H1 (cell line): Measurements from ENCODE around the gene UQCR10. TPM values are rescaled to one million over a fixed set of nuclear protein-coding genes. Genes with fewer than 3 reads are reported as not detected.

Source experiments
- CTCF ChIA-PET: fragments of 300-600 bp; sonication (Branson Sonifier 250); formaldehyde crosslinking; loops from one replicate; lab custom pipeline; 2021; ENCODE audit not compliant: partially characterized antibody; lab: Charles Lee
- POLR2A ChIA-PET: fragments of 300-600 bp; sonication (Branson Sonifier 250); formaldehyde crosslinking; loops from one replicate; lab custom pipeline; 2021; ENCODE audit warnings: inconsistent platforms; ENCODE audit not compliant: partially characterized antibody; lab: Charles Lee
- DNase-seq, 2 experiments: peaks; one replicate each; pipeline versions ENCODE4 v3.0.0 to v3.0.0-alpha.2; 2010 to 2022; ENCODE audit warnings: low spot score in 2 of 2, low read depth in 1 of 2, mixed read lengths in 1 of 2
- FAIRE-seq: peaks from 2 replicates; lab custom pipeline; 2011; peaks lifted over from hg19 to GRCh38; lab: Jason Lieb, UNC
- H2AFZ ChIP-seq: 2 replicates; pipeline ENCODE4 v1.8.1; 2012; ENCODE audit warnings: low read length, inconsistent platforms
- H2AK5ac ChIP-seq: 2 replicates; pipeline ENCODE4 v1.6.1; 2013; ENCODE audit warnings: low read depth, low read length
- H2BK120ac ChIP-seq: replicated peaks from 2 replicates; pipeline ENCODE3; 2013; ENCODE audit warnings: low read depth, low read length, inconsistent platforms
- H2BK12ac ChIP-seq: 2 replicates; pipeline ENCODE4 v1.6.1; 2013; ENCODE audit warnings: low read depth, low read length
- H2BK15ac ChIP-seq: 2 replicates; pipeline ENCODE4 v1.6.1; 2013; ENCODE audit warnings: low read length
- H2BK20ac ChIP-seq: 2 replicates; pipeline ENCODE4 v1.6.1; 2013; ENCODE audit warnings: low read length
- H2BK5ac ChIP-seq: 2 replicates; pipeline ENCODE4 v1.6.1; 2013; ENCODE audit warnings: low read depth, low read length
- H3K14ac ChIP-seq: 2 replicates; pipeline ENCODE4 v1.6.1; 2013; ENCODE audit warnings: inconsistent platforms; ENCODE audit not compliant: insufficient read length
- H3K18ac ChIP-seq: 2 replicates; pipeline ENCODE4 v1.6.1; 2013; ENCODE audit warnings: low read length; ENCODE audit errors: extremely low read depth
- H3K23ac ChIP-seq: 2 replicates; pipeline ENCODE4 v1.6.1; 2013; ENCODE audit warnings: inconsistent platforms; ENCODE audit not compliant: insufficient read length
- H3K23me2 ChIP-seq: 2 replicates; pipeline ENCODE4 v1.6.1; 2013; ENCODE audit warnings: low read depth, low read length
- H3K27ac ChIP-seq: 2 replicates; pipeline ENCODE4 v1.6.1; 2011; ENCODE audit warnings: low read depth, low read length, inconsistent platforms
- H3K27me3 ChIP-seq, 4 experiments: replicated peaks in 1 of 4; 1 replicate in 1 of 4; 2 replicates in 3 of 4; pipeline versions ENCODE4 v1.6.1 to v1.8.1; 2011 to 2013; ENCODE audit warnings: low read length in 3 of 4, mild to moderate bottlenecking in 3 of 4, inconsistent platforms in 2 of 4, mixed read lengths in 2 of 4, moderate library complexity in 1 of 4; ENCODE audit not compliant: control insufficient read depth in 3 of 4, insufficient read depth in 3 of 4; ENCODE audit errors: extremely low read depth in 1 of 4
- H3K36me3 ChIP-seq, 4 experiments: 2 replicates each; pipeline versions ENCODE4 v1.6.1 to v1.8.1; 2011 to 2013; ENCODE audit warnings: mild to moderate bottlenecking in 4 of 4, low read length in 3 of 4, moderate library complexity in 2 of 4, control low read depth in 1 of 4, inconsistent platforms in 1 of 4; ENCODE audit not compliant: insufficient read depth in 4 of 4, control insufficient read depth in 2 of 4
- H3K4ac ChIP-seq: replicated peaks from 2 replicates; pipeline ENCODE3; 2013; ENCODE audit warnings: low read length, low read depth, mixed read lengths, inconsistent platforms; ENCODE audit not compliant: insufficient read length
- H3K4me1 ChIP-seq, 4 experiments: replicated peaks in 1 of 4; 1 replicate in 1 of 4; 2 replicates in 3 of 4; pipeline versions ENCODE4 v1.6.1 to v1.8.1; 2011 to 2013; ENCODE audit warnings: low read length in 3 of 4, inconsistent platforms in 2 of 4, mixed read lengths in 1 of 4; ENCODE audit not compliant: insufficient read depth in 4 of 4, control insufficient read depth in 3 of 4
- H3K4me2 ChIP-seq, 2 experiments: 2 replicates each; pipeline versions ENCODE4 v1.6.1 to v1.8.1; 2011 to 2013; ENCODE audit warnings: low read depth in 2 of 2, low read length in 2 of 2, control low read depth in 1 of 2, inconsistent platforms in 1 of 2, mild to moderate bottlenecking in 1 of 2; ENCODE audit not compliant: insufficient read depth in 1 of 2
- H3K4me3 ChIP-seq, 4 experiments: fragments of 200-600, 300-600 bp in 1 of 4; sonication (generic), shearing (Covaris generic), sonication (Bioruptor Twin) in 1 of 4; 2 replicates each; pipeline versions ENCODE4 v1.5.1 to v1.8.1; 2011 to 2016; ENCODE audit warnings: low read length in 4 of 4, low read depth in 3 of 4, control low read depth in 2 of 4, inconsistent platforms in 2 of 4, mild to moderate bottlenecking in 2 of 4, mixed read lengths in 1 of 4, moderate library complexity in 1 of 4; ENCODE audit not compliant: insufficient read depth in 2 of 4; ENCODE audit errors: extremely low read depth in 1 of 4
- H3K56ac ChIP-seq: replicated peaks from 2 replicates; pipeline ENCODE3; 2013; ENCODE audit warnings: low read depth, mild to moderate bottlenecking, mixed read lengths, low read length, inconsistent platforms; ENCODE audit not compliant: insufficient read length
- H3K79me1 ChIP-seq: 2 replicates; pipeline ENCODE4 v1.6.1; 2013; ENCODE audit warnings: low read depth, low read length, control low read depth
- H3K79me2 ChIP-seq, 2 experiments: 2 replicates each; pipeline versions ENCODE4 v1.6.1 to v1.8.1; 2012 to 2013; ENCODE audit warnings: low read length in 2 of 2, mild to moderate bottlenecking in 2 of 2, inconsistent platforms in 1 of 2; ENCODE audit not compliant: insufficient read depth in 2 of 2, control insufficient read depth in 1 of 2
- H3K9ac ChIP-seq, 4 experiments: replicated peaks in 1 of 4; 1 replicate in 1 of 4; 2 replicates in 3 of 4; pipeline versions ENCODE4 v1.6.1 to v1.8.1; 2011 to 2013; ENCODE audit warnings: low read depth in 3 of 4, low read length in 3 of 4, control low read depth in 2 of 4, mild to moderate bottlenecking in 2 of 4, moderate library complexity in 2 of 4, inconsistent platforms in 1 of 4; ENCODE audit errors: extremely low read depth in 1 of 4
- H3K9me3 ChIP-seq, 2 experiments: 2 replicates each; pipeline versions ENCODE4 v1.6.1 to v1.8.1; 2012 to 2013; ENCODE audit warnings: mild to moderate bottlenecking in 2 of 2, moderate library complexity in 2 of 2, control low read depth in 1 of 2, inconsistent platforms in 1 of 2, low read depth in 1 of 2, low read length in 1 of 2, mixed read lengths in 1 of 2; ENCODE audit not compliant: insufficient read depth in 2 of 2
- H4K20me1 ChIP-seq, 2 experiments: replicated peaks in 1 of 2; 2 replicates each; pipeline versions ENCODE3 to v1.8.1; 2011 to 2013; ENCODE audit warnings: inconsistent platforms in 2 of 2, low read length in 2 of 2, mild to moderate bottlenecking in 1 of 2; ENCODE audit not compliant: insufficient read depth in 2 of 2, control insufficient read depth in 1 of 2
- H4K5ac ChIP-seq: 2 replicates; pipeline ENCODE4 v1.6.1; 2013; ENCODE audit warnings: low read length, low read depth, mixed read lengths, inconsistent platforms; ENCODE audit not compliant: insufficient read length
- H4K8ac ChIP-seq: 2 replicates; pipeline ENCODE4 v1.8.0; 2013; ENCODE audit warnings: mild to moderate bottlenecking, moderate library complexity, low read length, inconsistent platforms; ENCODE audit not compliant: insufficient read depth; ENCODE audit errors: extremely low read depth
- H4K91ac ChIP-seq: replicated peaks from 2 replicates; pipeline ENCODE3; 2013; ENCODE audit warnings: low read length, mixed read lengths, inconsistent platforms; ENCODE audit not compliant: insufficient read length
- CTBP2 ChIP-seq: IDR thresholded peaks from 2 replicates; pipeline ENCODE4 v1.7.0; 2011; ENCODE audit warnings: borderline replicate concordance, mild to moderate bottlenecking, moderate library complexity, mixed read lengths, low read length; ENCODE audit not compliant: insufficient read depth, insufficient read length
- EGR1 ChIP-seq: IDR thresholded peaks from 2 replicates; pipeline ENCODE4 v1.6.1; 2011; ENCODE audit warnings: low read depth, low read length, borderline replicate concordance
- HDAC2 ChIP-seq, 2 experiments: fragments of 300-600 bp in 1 of 2; sonication (generic) in 1 of 2; IDR thresholded peaks; 2 replicates each; pipeline ENCODE4 v1.6.1; 2011 to 2012; ENCODE audit warnings: low read depth in 2 of 2, low read length in 2 of 2, mild to moderate bottlenecking in 2 of 2, moderate library complexity in 2 of 2, borderline replicate concordance in 1 of 2, inconsistent platforms in 1 of 2
- JUN ChIP-seq: IDR thresholded peaks from 2 replicates; pipeline ENCODE4 v1.6.1; 2011; ENCODE audit warnings: low read depth, mild to moderate bottlenecking, improper control_type of control experiment, low read length
- RBBP5 ChIP-seq: IDR thresholded peaks from 2 replicates; pipeline ENCODE4 v1.7.1; 2012; ENCODE audit warnings: low read depth, mild to moderate bottlenecking, inconsistent platforms, low read length, moderate library complexity, borderline replicate concordance
- RNF2 ChIP-seq: fragments of 200-900, 300-1000 bp; sonication (generic); IDR thresholded peaks from 2 replicates; pipeline ENCODE4 v1.7.1; 2016; ENCODE audit warnings: borderline replicate concordance, low read depth, mild to moderate bottlenecking, antibody characterized with exemption, low read length; ENCODE audit not compliant: poor library complexity, severe bottlenecking; ENCODE audit errors: missing control alignments
- SIRT6 ChIP-seq: IDR thresholded peaks from one replicate; pipeline ENCODE4 v1.7.1; 2012; ENCODE audit warnings: low read length, inconsistent platforms
- TBP ChIP-seq: IDR thresholded peaks from 2 replicates; pipeline ENCODE4 v1.6.1; 2011; ENCODE audit warnings: low read depth, low read length, improper control_type of control experiment
- WGBS, 2 experiments: shearing (Covaris generic) in 1 of 2; methylation state at CpG; one replicate each; pipeline versions ENCODE4 v1.1.6 to v1.1.7; 2013 to 2015; ENCODE audit warnings: low lambda C conversion rate in 2 of 2, mixed read lengths in 2 of 2, inconsistent platforms in 1 of 2, low coverage in 1 of 2, missing lambda C conversion rate in 1 of 2; ENCODE audit not compliant: insufficient replicate concordance in 2 of 2, insufficient coverage in 1 of 2, insufficient read length in 1 of 2; ENCODE audit errors: extremely low coverage in 1 of 2, missing lambda C conversion rate in 1 of 2; 5-methylcytosine and 5-hydroxymethylcytosine counted together
- polyA plus RNA-seq, 7 experiments: library from polyadenylated mRNA; depleted of rRNA in 3 of 7; stranded (reverse) in 5 of 7; unstranded in 2 of 7; fragments of >200 nt in 5 of 7; fragments of 200-250 nt in 2 of 7; gene quantifications; 1 replicate in 5 of 7; 2 replicates in 1 of 7; 4 replicates in 1 of 7; pipeline versions ENCODE4 v1.2.1 to v1.2.3, GENCODE V29; 2011 to 2013; ENCODE audit warnings: missing spikeins in 2 of 7, mixed read lengths in 2 of 7
- total RNA-seq: library from RNA; stranded (reverse); fragmentation: NEBNext Ultra II Directional; extraction: Animal tissue kit (Norgen Biotek cat#: 25700); gene quantifications from 2 replicates; pipeline ENCODE4 v1.2.1, GENCODE V29; 2021
- TF ChIP-seq, protein P1 (sequence below): IDR thresholded peaks from 2 replicates; pipeline ENCODE4 v1.6.1; 2012; ENCODE audit warnings: inconsistent platforms

The UQCR10 gene
- total and polyA plus RNA-seq, 2 of the 8 experiments (the other 6 are each of a cell fraction or from before 2014, with no cell fraction given), result 102 to 260 TPM

- H3K9ac ChIP-seq, result no peak overlapping the region
- WGBS, 2 experiments, result 87% methylated on average over 2 of the region's 2 CpGs; no CpG with 5 or more reads in 1 of the 2 experiments
- H3K14ac ChIP-seq, result no peak overlapping the region
- no peaks in the 10 kb centered on the region for H3K9me3 ChIP-seq
- no peaks in the 10 kb centered on the region for H3K27me3 ChIP-seq
- POLR2A ChIA-PET, result interaction anchor here (0.7 kb wide), 1 partner anchor 18 kb away, joined by 4 read pairs; no protein-coding TSS in a partner anchor
- DNase-seq (no peak), FAIRE-seq (no peak)
- H2BK20ac ChIP-seq, result no peak overlapping the region
- no peak overlapping the region for H3K23ac ChIP-seq
- H2BK12ac ChIP-seq, result no peak overlapping the region
- no peaks in the 10 kb centered on the region for H3K79me2 ChIP-seq
- H4K5ac ChIP-seq, result no peak overlapping the region
- no peak overlapping the region for H3K4ac ChIP-seq
- no peak overlapping the region for H4K91ac ChIP-seq
- H3K36me3 ChIP-seq, result peaks cover 11 to 42% (median 25%) of the 10 kb centered on the region in 4 experiments; a peak in 6 of 8 replicates
- no peak overlapping the region for H2BK5ac ChIP-seq
- peaks cover 0 to 2% of the 10 kb centered on the region in 2 experiments for H4K20me1 ChIP-seq
- no peaks in the 10 kb centered on the region for H3K4me1 ChIP-seq
- H3K4me3 ChIP-seq, result no peak overlapping the region
- H3K23me2 ChIP-seq, result no peaks in the 10 kb centered on the region
- H3K18ac ChIP-seq, result no peak overlapping the region
- no peak overlapping the region for H3K4me2 ChIP-seq
- no peak overlapping the region for H3K56ac ChIP-seq
- H3K79me1 ChIP-seq, result no peaks in the 10 kb centered on the region
- H2AK5ac ChIP-seq, result no peak overlapping the region
- no peak overlapping the region for H4K8ac ChIP-seq
- no peak overlapping the region for H2BK120ac ChIP-seq
- CTCF ChIA-PET, result interaction anchor here (1.0 to 1.8 kb wide), 2 partner anchors 9 to 194 kb away, joined by 3 to 10 read pairs; no protein-coding TSS in a partner anchor
- no peak overlapping the region for H2BK15ac ChIP-seq
- no peak overlapping the region for H2AFZ ChIP-seq
- H3K27ac ChIP-seq, result no peak overlapping the region
- TF ChIP-seq TBP, result no peak
- no peak for TF ChIP-seq JUN
- no peak for TF ChIP-seq RNF2
- no peak for TF ChIP-seq CTBP2
- TF ChIP-seq SIRT6, result no peak
- TF ChIP-seq, protein P1, sequence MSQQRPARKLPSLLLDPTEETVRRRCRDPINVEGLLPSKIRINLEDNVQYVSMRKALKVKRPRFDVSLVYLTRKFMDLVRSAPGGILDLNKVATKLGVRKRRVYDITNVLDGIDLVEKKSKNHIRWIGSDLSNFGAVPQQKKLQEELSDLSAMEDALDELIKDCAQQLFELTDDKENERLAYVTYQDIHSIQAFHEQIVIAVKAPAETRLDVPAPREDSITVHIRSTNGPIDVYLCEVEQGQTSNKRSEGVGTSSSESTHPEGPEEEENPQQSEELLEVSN, result no peak
- TF ChIP-seq HDAC2 (IDR thresholded peaks at IDR 0.05; ENCODE audit: borderline replicate concordance in 1 of 2, low read depth in 2 of 2, low read length in 2 of 2), result no peak
- TF ChIP-seq EGR1, result no peak
- TF ChIP-seq RBBP5, result no peak
Observed at GRCh38 chr22:29811377-29811776, 44.2 kb downstream of the UQCR10 start.
